ENCODE results near the gene TIPARP. TPM values are rescaled to one million over a fixed set of nuclear protein-coding genes. Genes with fewer than 3 reads are reported as not detected.

The TIPARP gene
- total and polyA plus RNA-seq, 7 donors = 12.2 to 42.8 (median 25.8) TPM

DNA sequence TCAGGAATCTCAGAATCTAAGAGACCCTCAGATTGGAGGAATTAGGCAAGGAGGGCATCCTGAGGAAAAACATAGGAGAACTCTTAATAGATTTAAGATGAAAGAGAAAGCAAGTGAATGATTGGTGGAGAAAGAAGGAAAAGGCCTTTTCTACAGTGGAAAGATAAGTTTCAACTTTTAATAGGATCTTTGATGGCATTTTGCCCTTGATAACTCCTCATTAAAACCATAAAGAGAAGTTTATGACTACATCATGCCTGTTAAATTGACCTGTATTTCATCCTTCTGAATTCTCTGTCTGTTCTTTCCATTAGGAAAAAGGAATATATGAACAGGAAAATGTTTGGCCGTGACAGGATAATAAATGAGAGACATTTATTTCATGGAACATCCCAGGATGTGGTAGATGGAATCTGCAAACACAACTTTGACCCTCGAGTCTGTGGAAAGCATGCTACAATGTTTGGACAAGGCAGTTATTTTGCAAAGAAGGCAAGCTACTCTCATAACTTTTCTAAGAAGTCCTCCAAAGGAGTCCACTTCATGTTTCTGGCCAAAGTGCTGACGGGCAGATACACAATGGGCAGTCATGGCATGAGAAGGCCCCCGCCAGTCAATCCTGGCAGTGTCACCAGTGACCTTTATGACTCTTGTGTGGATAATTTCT lies 30.1 kb downstream of the TIPARP start:
- 58 to 78% methylated on average over 4 of the region's 4 CpGs for WGBS, 2 donors
- intact Hi-C loops (cut with DNase I) = no loop called here
- DNase-seq = no peak
- H3K36me3 ChIP-seq = peaks cover 0 to 81% (median 17%) of the 10 kb centered on the region in 4 donors
- H3K27ac ChIP-seq = no peak overlapping the region
- H3K9me3 ChIP-seq = no peaks in the 10 kb centered on the region
- H3K27me3 ChIP-seq = no peaks in the 10 kb centered on the region
- no peak overlapping the region for H3K4me3 ChIP-seq
- no peak for TF ChIP-seq POLR2A (IDR thresholded peaks at IDR 0.05)
- TF ChIP-seq POLR2AphosphoS5 (IDR thresholded peaks at IDR 0.05) = no peak
- TF ChIP-seq, protein P1, sequence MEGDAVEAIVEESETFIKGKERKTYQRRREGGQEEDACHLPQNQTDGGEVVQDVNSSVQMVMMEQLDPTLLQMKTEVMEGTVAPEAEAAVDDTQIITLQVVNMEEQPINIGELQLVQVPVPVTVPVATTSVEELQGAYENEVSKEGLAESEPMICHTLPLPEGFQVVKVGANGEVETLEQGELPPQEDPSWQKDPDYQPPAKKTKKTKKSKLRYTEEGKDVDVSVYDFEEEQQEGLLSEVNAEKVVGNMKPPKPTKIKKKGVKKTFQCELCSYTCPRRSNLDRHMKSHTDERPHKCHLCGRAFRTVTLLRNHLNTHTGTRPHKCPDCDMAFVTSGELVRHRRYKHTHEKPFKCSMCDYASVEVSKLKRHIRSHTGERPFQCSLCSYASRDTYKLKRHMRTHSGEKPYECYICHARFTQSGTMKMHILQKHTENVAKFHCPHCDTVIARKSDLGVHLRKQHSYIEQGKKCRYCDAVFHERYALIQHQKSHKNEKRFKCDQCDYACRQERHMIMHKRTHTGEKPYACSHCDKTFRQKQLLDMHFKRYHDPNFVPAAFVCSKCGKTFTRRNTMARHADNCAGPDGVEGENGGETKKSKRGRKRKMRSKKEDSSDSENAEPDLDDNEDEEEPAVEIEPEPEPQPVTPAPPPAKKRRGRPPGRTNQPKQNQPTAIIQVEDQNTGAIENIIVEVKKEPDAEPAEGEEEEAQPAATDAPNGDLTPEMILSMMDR (IDR thresholded peaks at IDR 0.05) = no peak
- TF ChIP-seq EP300 (IDR thresholded peaks at IDR 0.05) = no peak
- no peaks in the 10 kb centered on the region for H3K4me1 ChIP-seq

DNA sequence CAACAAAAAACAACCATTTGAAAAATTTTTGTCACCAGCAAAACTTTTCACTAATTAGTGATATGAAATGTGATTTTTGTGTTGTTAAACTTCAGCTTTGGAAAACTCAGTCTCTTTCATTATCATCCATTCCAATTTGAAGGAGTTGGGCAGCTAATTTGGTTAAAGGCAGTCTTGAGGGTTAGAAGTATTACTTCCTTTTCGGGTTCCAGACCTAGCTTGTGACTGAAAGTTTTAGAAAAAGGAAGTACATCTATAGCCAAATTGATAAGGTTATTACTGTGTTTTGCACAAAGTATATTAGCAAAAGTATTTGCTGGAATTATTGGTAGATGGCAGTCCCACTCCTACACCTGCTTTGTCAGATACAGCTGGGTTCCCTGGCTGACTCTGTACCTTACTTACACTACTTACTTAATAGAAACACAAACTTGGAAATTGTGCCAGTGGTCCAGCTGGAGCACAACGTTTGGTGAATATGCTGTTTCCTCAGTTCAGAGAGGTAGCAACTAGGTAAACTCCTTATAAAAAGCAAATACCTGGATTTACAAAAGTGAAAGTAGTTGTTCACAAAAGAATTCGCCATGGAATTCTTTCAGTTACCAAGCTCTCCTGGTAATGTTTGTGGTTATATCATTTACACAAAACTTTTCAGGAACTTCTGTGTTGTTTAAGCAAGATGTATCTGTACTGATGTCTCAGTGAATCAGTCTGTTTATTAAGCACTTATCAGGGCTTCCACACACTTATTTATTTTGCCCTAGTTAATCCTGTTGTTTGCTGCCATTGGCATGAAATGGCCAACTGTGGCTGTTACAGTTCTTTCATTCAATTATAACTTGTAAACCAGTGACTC lies 31.6 kb downstream of the TIPARP start:
- intact Hi-C loops (cut with DNase I) = no loop called here
- Histone ChIP-seq H3K4me3 (no peak overlapping the region), H3K27me3 (no peaks in the 10 kb centered on the region), H3K36me3 (peaks cover 0 to 87% (median 17%) of the 10 kb centered on the region in 4 donors), H3K27ac (no peak overlapping the region), H3K9me3 (no peaks in the 10 kb centered on the region), H3K4me1 (no peaks in the 10 kb centered on the region)
- 56 to 60% methylated on average over 3 of the region's 3 CpGs for WGBS, 2 donors
- no peak for DNase-seq
- no peak for TF ChIP-seq POLR2AphosphoS5 (IDR thresholded peaks at IDR 0.05)
- TF ChIP-seq, protein P1 (IDR thresholded peaks at IDR 0.05) = no peak

DNA sequence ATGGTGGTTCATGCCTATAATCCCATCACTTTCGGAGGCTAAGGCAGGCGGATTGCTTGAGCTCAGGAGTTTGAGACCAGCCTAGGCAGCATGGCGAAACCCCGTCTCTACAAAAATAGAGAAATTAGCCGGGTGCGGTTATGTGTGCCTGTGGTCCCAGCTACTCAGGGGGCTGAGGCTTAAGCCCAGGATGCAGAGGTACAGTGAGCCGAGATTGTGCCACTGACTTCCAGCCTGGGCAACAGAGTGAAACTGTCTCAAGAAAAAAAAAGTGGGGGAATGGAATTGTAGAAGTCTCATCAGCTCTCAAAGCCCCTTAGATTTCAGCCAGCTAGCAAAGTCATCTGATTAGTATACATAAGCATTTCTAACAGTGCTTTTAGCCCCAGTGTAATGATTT lies 33.2 kb downstream of the TIPARP start:
- TF ChIP-seq, protein P1 (IDR thresholded peaks at IDR 0.05) = no peak
- TF ChIP-seq POLR2A (IDR thresholded peaks at IDR 0.05) (no peak), POLR2AphosphoS5 (IDR thresholded peaks at IDR 0.05) (no peak)
- DNase-seq = no peak
- intact Hi-C loops (cut with DNase I) = no loop called here
- no peak overlapping the region for H3K27ac ChIP-seq
- H3K27me3 ChIP-seq = no peaks in the 10 kb centered on the region
- no peaks in the 10 kb centered on the region for H3K4me1 ChIP-seq
- 97 to 98% methylated on average over 7 of the region's 7 CpGs for WGBS, 2 donors
- peaks cover 0 to 84% (median 17%) of the 10 kb centered on the region in 4 donors for H3K36me3 ChIP-seq
- no peaks in the 10 kb centered on the region for H3K9me3 ChIP-seq
- no peak overlapping the region for H3K4me3 ChIP-seq

DNA sequence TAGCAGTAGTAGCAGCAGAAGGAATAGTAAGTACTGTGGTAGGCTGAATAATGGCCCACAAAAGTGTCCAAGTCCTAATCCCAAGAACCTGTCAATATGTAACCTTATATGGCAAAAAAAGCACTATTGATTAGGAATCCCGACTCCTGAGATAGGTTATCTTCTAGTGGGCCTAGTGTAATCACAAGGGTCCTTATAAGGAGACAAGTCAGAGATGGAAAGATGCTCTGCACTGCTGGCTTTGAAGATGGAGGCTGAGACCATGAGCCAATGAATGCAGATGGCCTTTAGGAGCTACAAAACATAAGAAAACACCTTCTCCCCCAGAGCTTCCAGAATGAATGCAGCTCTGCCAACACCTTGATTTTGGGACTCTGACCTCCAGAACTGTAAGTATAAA lies 36.0 kb downstream of the TIPARP start:
- 94 to 97% methylated on average over 1 of the region's 1 CpG for WGBS, 2 donors
- no peak for DNase-seq
- Histone ChIP-seq H3K27me3 (no peaks in the 10 kb centered on the region), H3K9me3 (no peaks in the 10 kb centered on the region), H3K27ac (no peak overlapping the region), H3K4me1 (no peaks in the 10 kb centered on the region), H3K36me3 (peaks cover 0 to 56% (median 4%) of the 10 kb centered on the region in 4 donors), H3K4me3 (no peak overlapping the region)
- intact Hi-C loops (cut with DNase I) = no loop called here
- TF ChIP-seq, protein P1 (IDR thresholded peaks at IDR 0.05) = no peak
- TF ChIP-seq POLR2A (IDR thresholded peaks at IDR 0.05) (no peak), POLR2AphosphoS5 (IDR thresholded peaks at IDR 0.05) (no peak), EP300 (IDR thresholded peaks at IDR 0.05) (no peak)

All from sigmoid colon (tissue), 7 donors.